IMR-90 (cell line): Measurements from ENCODE around the gene EXOC6B. TPM values are rescaled to one million over a fixed set of nuclear protein-coding genes. Genes with fewer than 3 reads are reported as not detected.

Experiments used
- ATAC-seq: fragments of 200-7000 bp; cut with Tn5 transposase; 2 replicates; pipeline ENCODE4 v1.9.1; 2020; ENCODE audit warnings: low read depth, mild to moderate bottlenecking, moderate library complexity
- BruUV-seq: library from RNA; stranded (reverse); fragments of 400-500 nt; replicated peaks from 2 replicates; lab custom pipeline; 2021; lab: Mats Ljungman, UMichigan
- CTCF ChIA-PET: fragments of 300-600 bp; formaldehyde crosslinking; extraction: SDS; loops from one replicate; lab custom pipeline; 2021; ENCODE audit warnings: antibody characterized with exemption; lab: Yijun Ruan, JAX
- POLR2A ChIA-PET: fragments of 300-600 bp; sonication (Branson Sonifier 250); formaldehyde crosslinking; loops from one replicate; lab custom pipeline; 2022; ENCODE audit warnings: antibody characterized with exemption; ENCODE audit not compliant: unreplicated experiment; lab: Charles Lee
- DNase-seq: peaks from one replicate; pipeline ENCODE4 v3.0.0; 2013
- H2AFZ ChIP-seq: replicated peaks from 2 replicates; pipeline ENCODE3; 2013; ENCODE audit warnings: low read length, mild to moderate bottlenecking; ENCODE audit not compliant: poor library complexity
- H2AK5ac ChIP-seq: 2 replicates; pipeline ENCODE4 v1.6.1; 2013; ENCODE audit warnings: low read depth, low read length, inconsistent platforms
- H2AK9ac ChIP-seq: replicated peaks from 2 replicates; pipeline ENCODE3; 2013; ENCODE audit warnings: mild to moderate bottlenecking, low read depth, low read length, moderate library complexity; ENCODE audit not compliant: poor library complexity
- H2BK120ac ChIP-seq: 2 replicates; pipeline ENCODE4 v1.6.1; 2013; ENCODE audit warnings: low read depth, low read length, inconsistent platforms
- H2BK15ac ChIP-seq: 3 replicates; pipeline ENCODE4 v1.6.1; 2013; ENCODE audit warnings: low read depth, low read length, inconsistent platforms
- H2BK20ac ChIP-seq: 2 replicates; pipeline ENCODE4 v1.6.1; 2013; ENCODE audit warnings: low read depth, mild to moderate bottlenecking, inconsistent platforms, low read length, moderate library complexity
- H2BK5ac ChIP-seq: 2 replicates; pipeline ENCODE4 v1.6.1; 2013; ENCODE audit warnings: mild to moderate bottlenecking, low read depth, low read length, inconsistent platforms; ENCODE audit not compliant: poor library complexity, severe bottlenecking
- H3K14ac ChIP-seq: replicated peaks from 2 replicates; pipeline ENCODE4 v1.6.1; 2013; ENCODE audit warnings: low read depth, low read length, inconsistent platforms
- H3K18ac ChIP-seq: 2 replicates; pipeline ENCODE4 v1.6.1; 2013; ENCODE audit warnings: low read depth, low read length, control low read depth
- H3K23ac ChIP-seq: 2 replicates; pipeline ENCODE4 v1.6.1; 2013; ENCODE audit warnings: low read depth, low read length, inconsistent platforms
- H3K27ac ChIP-seq: 2 replicates; pipeline ENCODE4 v1.5.1; 2013; ENCODE audit warnings: mild to moderate bottlenecking, control low read depth, low read length; ENCODE audit not compliant: insufficient read depth
- H3K27me3 ChIP-seq: 2 replicates; pipeline ENCODE4 v1.6.1; 2013; ENCODE audit warnings: low read length; ENCODE audit not compliant: control insufficient read depth, insufficient read depth
- H3K36me3 ChIP-seq: 2 replicates; pipeline ENCODE4 v1.6.1; 2013; ENCODE audit warnings: low read length, mixed read lengths; ENCODE audit not compliant: control insufficient read depth, insufficient read depth
- H3K4ac ChIP-seq: 2 replicates; pipeline ENCODE4 v1.6.1; 2013; ENCODE audit warnings: low read depth, low read length, inconsistent platforms
- H3K4me1 ChIP-seq: 2 replicates; pipeline ENCODE4 v1.6.1; 2013; ENCODE audit warnings: low read length, mixed read lengths; ENCODE audit not compliant: control insufficient read depth, insufficient read depth
- H3K4me2 ChIP-seq: 2 replicates; pipeline ENCODE4 v1.6.1; 2013; ENCODE audit warnings: low read depth, mild to moderate bottlenecking, control low read depth, low read length, moderate library complexity
- H3K4me3 ChIP-seq: 2 replicates; pipeline ENCODE4 v1.5.1; 2013; ENCODE audit warnings: low read depth, mild to moderate bottlenecking, control low read depth, low read length, moderate library complexity; ENCODE audit not compliant: insufficient read depth
- H3K56ac ChIP-seq: 2 replicates; pipeline ENCODE4 v1.6.1; 2013; ENCODE audit warnings: low read length, inconsistent platforms; ENCODE audit not compliant: insufficient read depth; ENCODE audit errors: extremely low read depth
- H3K79me1 ChIP-seq, 2 experiments: 2 replicates each; pipeline ENCODE4 v1.6.1; 2013; ENCODE audit warnings: low read length in 2 of 2, inconsistent platforms in 1 of 2, low read depth in 1 of 2
- H3K9ac ChIP-seq: 2 replicates; pipeline ENCODE4 v1.6.1; 2013; ENCODE audit warnings: low read depth, low read length, control low read depth
- H3K9me1 ChIP-seq: 2 replicates; pipeline ENCODE4 v1.6.1; 2013; ENCODE audit warnings: low read length, inconsistent platforms; ENCODE audit not compliant: insufficient read depth
- H3K9me3 ChIP-seq: 2 replicates; pipeline ENCODE4 v1.6.1; 2013; ENCODE audit warnings: low read length; ENCODE audit not compliant: control insufficient read depth, insufficient read depth
- H4K20me1 ChIP-seq: 2 replicates; pipeline ENCODE4 v1.6.1; 2013; ENCODE audit warnings: low read length, inconsistent platforms; ENCODE audit not compliant: insufficient read depth
- H4K5ac ChIP-seq: 2 replicates; pipeline ENCODE4 v1.6.1; 2013; ENCODE audit warnings: mild to moderate bottlenecking, low read depth, low read length, control low read depth
- H4K8ac ChIP-seq, 2 experiments: 2 replicates each; pipeline ENCODE4 v1.6.1; 2013; ENCODE audit warnings: low read depth in 2 of 2, low read length in 2 of 2, control low read depth in 1 of 2, inconsistent platforms in 1 of 2
- H4K91ac ChIP-seq: 2 replicates; pipeline ENCODE4 v1.6.1; 2013; ENCODE audit warnings: low read depth, low read length, inconsistent platforms; ENCODE audit not compliant: insufficient read depth
- BHLHE40 ChIP-seq: fragments of 150-350 bp; IDR thresholded peaks from 2 replicates; pipeline ENCODE4 v1.6.1; 2016; ENCODE audit warnings: mild to moderate bottlenecking, low read depth, low read length
- CEBPB ChIP-seq: IDR thresholded peaks from 2 replicates; pipeline ENCODE4 v1.6.1; 2012; ENCODE audit warnings: low read depth, low read length, improper control_type of control experiment
- CHD1 ChIP-seq: IDR thresholded peaks from 2 replicates; pipeline ENCODE4 v1.6.1; 2012; ENCODE audit warnings: low read depth, low read length, improper control_type of control experiment
- FOS ChIP-seq: fragments of 150-350 bp; IDR thresholded peaks from 2 replicates; pipeline ENCODE4 v1.6.1; 2016; ENCODE audit warnings: low read depth, low read length
- MAFK ChIP-seq: IDR thresholded peaks from 2 replicates; pipeline ENCODE4 v1.6.1; 2012; ENCODE audit warnings: low read depth, low read length, improper control_type of control experiment
- MAZ ChIP-seq: IDR thresholded peaks from 2 replicates; pipeline ENCODE4 v1.6.1; 2012; ENCODE audit warnings: low read depth, mild to moderate bottlenecking, low read length, improper control_type of control experiment, moderate library complexity, borderline replicate concordance
- MXI1 ChIP-seq: IDR thresholded peaks from 2 replicates; pipeline ENCODE4 v1.6.1; 2012; ENCODE audit warnings: low read depth, mild to moderate bottlenecking, low read length, moderate library complexity, borderline replicate concordance
- NFE2L2 ChIP-seq: fragments of 150-350 bp; IDR thresholded peaks from 2 replicates; pipeline ENCODE4 v1.6.1; 2016; ENCODE audit warnings: low read depth, mild to moderate bottlenecking, low read length
- POLR2A ChIP-seq: IDR thresholded peaks from 2 replicates; pipeline ENCODE4 v1.6.1; 2012; ENCODE audit warnings: mild to moderate bottlenecking, low read depth, low read length
- RAD21 ChIP-seq: IDR thresholded peaks from 2 replicates; pipeline ENCODE4 v1.6.1; 2012; ENCODE audit warnings: low read length, improper control_type of control experiment
- RCOR1 ChIP-seq: IDR thresholded peaks from 2 replicates; pipeline ENCODE4 v1.6.1; 2012; ENCODE audit warnings: mild to moderate bottlenecking, low read length, improper control_type of control experiment; ENCODE audit not compliant: insufficient replicate concordance
- RFX5 ChIP-seq: IDR thresholded peaks from 2 replicates; pipeline ENCODE4 v1.8.0; 2012; ENCODE audit warnings: low read depth, mild to moderate bottlenecking, low read length, moderate library complexity
- SMC3 ChIP-seq: fragments of 150-350 bp; IDR thresholded peaks from 2 replicates; pipeline ENCODE4 v1.6.1; 2016; ENCODE audit warnings: low read depth, mild to moderate bottlenecking, antibody characterized with exemption, low read length, moderate library complexity
- WGBS, 2 experiments: methylation state at CpG; one replicate each; pipeline versions ENCODE4 v1.1.5 to v1.1.7; 2013; ENCODE audit warnings: missing lambda C conversion rate in 2 of 2; ENCODE audit not compliant: insufficient read length in 1 of 2; ENCODE audit errors: extremely low coverage in 2 of 2; 5-methylcytosine and 5-hydroxymethylcytosine counted together
- dilution Hi-C: fragments of 300-500 bp; cut with HindIII; formaldehyde crosslinking; loops from one replicate; pipeline ENCODE4 v1.14.3; 2018; ENCODE audit warnings: low sequenced_read_pairs; ENCODE audit not compliant: unreplicated experiment
- in situ Hi-C: fragments of 300-500 bp; cut with MboI; formaldehyde crosslinking; loops from 3 replicates; pipeline ENCODE4 v1.14.3; 2019; ENCODE audit warnings: low sequenced_read_pairs, inconsistent platforms, mixed read lengths
- intact Hi-C: fragments of 100-400 bp; cut with micrococcal nuclease; formaldehyde crosslinking; loops from 2 replicates; pipeline ENCODE4 v1.10.0; 2022
- polyA plus RNA-seq, 3 experiments: library from polyadenylated mRNA; depleted of rRNA; stranded (reverse); fragments of >200 nt; gene quantifications; 2 replicates each; pipeline ENCODE4 v1.2.3, GENCODE V29; 2012; ENCODE audit warnings: low replicate concordance in 1 of 3
- total RNA-seq: library from RNA; depleted of rRNA; stranded (reverse); fragments of >200 nt; gene quantifications from 2 replicates; pipeline ENCODE4 v1.2.3, GENCODE V29; 2012
- TF ChIP-seq, protein P1 (sequence below): conservative IDR thresholded peaks from 2 replicates; pipeline ENCODE4 v1.5.1; 2012; ENCODE audit warnings: mild to moderate bottlenecking, low read depth, low read length, improper control_type of control experiment
- TF ChIP-seq, protein P2 (sequence below): fragments of 150-350 bp; IDR thresholded peaks from 2 replicates; pipeline ENCODE4 v1.6.1; 2016; ENCODE audit warnings: low read depth, mild to moderate bottlenecking, low read length, moderate library complexity, borderline replicate concordance

EXOC6B gene
- total and polyA plus RNA-seq, 2 of the 4 experiments (the other 2 are of a cell fraction) = 10.2 to 29.4 TPM

DNA sequence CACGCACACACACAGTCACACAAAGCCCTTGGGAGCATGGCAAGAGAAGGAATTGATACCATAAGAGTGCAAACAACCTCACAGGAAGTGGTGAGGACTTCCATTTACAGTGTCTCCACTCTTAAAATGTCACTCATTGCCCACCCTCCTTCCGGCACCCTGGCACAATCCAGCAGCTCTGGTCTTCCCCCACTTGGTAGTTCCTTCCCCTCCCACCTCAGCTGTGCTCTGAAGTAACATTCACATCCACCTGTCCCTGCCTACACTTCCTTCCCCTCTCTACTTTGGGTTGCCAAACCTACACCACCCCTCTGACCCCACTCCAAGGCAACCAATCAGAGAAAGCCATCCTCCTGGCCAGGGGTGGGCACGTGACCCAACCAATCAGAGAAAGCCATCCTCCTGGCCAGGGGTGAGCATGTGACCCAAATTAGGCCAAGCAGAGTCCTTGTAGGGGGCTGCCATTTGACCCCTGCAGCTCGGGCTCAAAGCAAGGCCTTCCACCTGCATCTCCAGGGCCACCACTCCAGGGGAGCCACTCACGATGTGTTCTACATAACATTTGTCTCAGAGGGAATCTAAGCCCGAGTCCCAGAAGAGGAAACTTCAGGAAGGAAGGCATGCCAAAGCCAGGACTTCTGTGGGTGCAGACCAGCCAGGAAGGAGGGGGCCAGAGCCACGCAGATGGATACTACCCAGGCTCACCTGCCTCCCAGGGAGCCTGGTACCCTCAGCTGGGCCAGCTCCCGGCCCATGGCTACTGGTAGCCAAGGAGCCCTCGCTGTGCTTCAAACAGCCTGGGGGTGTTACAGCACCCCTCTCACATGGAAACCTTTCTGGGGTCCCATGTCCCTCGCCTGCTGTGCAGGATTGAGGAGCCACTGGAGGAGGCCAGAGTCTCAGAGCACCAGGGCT lies 699.4 kb downstream of the EXOC6B start:
- TF ChIP-seq MAFK (no peak), FOS (no peak), MXI1 (no peak), CEBPB (no peak), RAD21 (no peak), RCOR1 (no peak), MAZ (no peak), CHD1 (no peak), POLR2A (no peak), SMC3 (no peak), RFX5 (no peak), BHLHE40 (no peak), NFE2L2 (no peak)
- TF ChIP-seq, protein P1, sequence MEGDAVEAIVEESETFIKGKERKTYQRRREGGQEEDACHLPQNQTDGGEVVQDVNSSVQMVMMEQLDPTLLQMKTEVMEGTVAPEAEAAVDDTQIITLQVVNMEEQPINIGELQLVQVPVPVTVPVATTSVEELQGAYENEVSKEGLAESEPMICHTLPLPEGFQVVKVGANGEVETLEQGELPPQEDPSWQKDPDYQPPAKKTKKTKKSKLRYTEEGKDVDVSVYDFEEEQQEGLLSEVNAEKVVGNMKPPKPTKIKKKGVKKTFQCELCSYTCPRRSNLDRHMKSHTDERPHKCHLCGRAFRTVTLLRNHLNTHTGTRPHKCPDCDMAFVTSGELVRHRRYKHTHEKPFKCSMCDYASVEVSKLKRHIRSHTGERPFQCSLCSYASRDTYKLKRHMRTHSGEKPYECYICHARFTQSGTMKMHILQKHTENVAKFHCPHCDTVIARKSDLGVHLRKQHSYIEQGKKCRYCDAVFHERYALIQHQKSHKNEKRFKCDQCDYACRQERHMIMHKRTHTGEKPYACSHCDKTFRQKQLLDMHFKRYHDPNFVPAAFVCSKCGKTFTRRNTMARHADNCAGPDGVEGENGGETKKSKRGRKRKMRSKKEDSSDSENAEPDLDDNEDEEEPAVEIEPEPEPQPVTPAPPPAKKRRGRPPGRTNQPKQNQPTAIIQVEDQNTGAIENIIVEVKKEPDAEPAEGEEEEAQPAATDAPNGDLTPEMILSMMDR = no peak
- TF ChIP-seq, protein P2, sequence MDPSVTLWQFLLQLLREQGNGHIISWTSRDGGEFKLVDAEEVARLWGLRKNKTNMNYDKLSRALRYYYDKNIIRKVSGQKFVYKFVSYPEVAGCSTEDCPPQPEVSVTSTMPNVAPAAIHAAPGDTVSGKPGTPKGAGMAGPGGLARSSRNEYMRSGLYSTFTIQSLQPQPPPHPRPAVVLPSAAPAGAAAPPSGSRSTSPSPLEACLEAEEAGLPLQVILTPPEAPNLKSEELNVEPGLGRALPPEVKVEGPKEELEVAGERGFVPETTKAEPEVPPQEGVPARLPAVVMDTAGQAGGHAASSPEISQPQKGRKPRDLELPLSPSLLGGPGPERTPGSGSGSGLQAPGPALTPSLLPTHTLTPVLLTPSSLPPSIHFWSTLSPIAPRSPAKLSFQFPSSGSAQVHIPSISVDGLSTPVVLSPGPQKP = no peak
- ATAC-seq (no peak), DNase-seq (no peak)
- WGBS, 2 experiments = 80% methylated on average over 1 of the region's 10 CpGs; no CpG with 5 or more reads in 1 of the 2 experiments
- H2BK15ac ChIP-seq = no peak overlapping the region
- H2BK5ac ChIP-seq = no peak overlapping the region
- no peak overlapping the region for H2AK5ac ChIP-seq
- H2BK120ac ChIP-seq = no peak overlapping the region
- ChIA-PET CTCF (no interaction called here), POLR2A (no interaction called here)
- no peak overlapping the region for H4K8ac ChIP-seq
- dilution Hi-C loops (no loop called here), intact Hi-C loops (no loop called here), in situ Hi-C loops (no loop called here)
- H3K23ac ChIP-seq = no peak overlapping the region
- H2AK9ac ChIP-seq = no peak overlapping the region
- H3K36me3 ChIP-seq = no peaks in the 10 kb centered on the region
- H3K27me3 ChIP-seq = peaks cover 28% of the 10 kb centered on the region
- no peak overlapping the region for H3K4me3 ChIP-seq
- H3K56ac ChIP-seq = no peak overlapping the region
- H3K4me2 ChIP-seq = no peak overlapping the region
- no peak overlapping the region for H2AFZ ChIP-seq
- no TSS peak for BruUV-seq
- 0 out of 2 replicates have a peak, but pooled peaks cover 1% of the 10 kb centered on the region for H3K4me1 ChIP-seq
- no peak overlapping the region for H3K27ac ChIP-seq
- no peak overlapping the region for H2BK20ac ChIP-seq
- H3K9me1 ChIP-seq = no peaks in the 10 kb centered on the region
- no peaks in the 10 kb centered on the region for H3K9me3 ChIP-seq
- no peak overlapping the region for H4K5ac ChIP-seq
- H3K18ac ChIP-seq = no peak overlapping the region
- H4K91ac ChIP-seq = no peak overlapping the region
- H3K14ac ChIP-seq = no peak overlapping the region
- no peak overlapping the region for H3K4ac ChIP-seq
- H4K20me1 ChIP-seq = no peaks in the 10 kb centered on the region
- no peak overlapping the region for H3K9ac ChIP-seq
- no peaks in the 10 kb centered on the region for H3K79me1 ChIP-seq
